Right lobe of liver (tissue), 6 donors: ENCODE results near the gene COL18A1. TPM values are rescaled to one million over a fixed set of nuclear protein-coding genes. Genes with fewer than 3 reads are reported as not detected.
A peak's percentile ranks its signal among the peaks of the same experiment; 100 is the strongest.

Experiments used
- ATAC-seq, 4 donors: fragments of 200-7000 bp; cut with Tn5 transposase; one replicate each; pipeline ENCODE4 v1.9.1; 2020; ENCODE audit warnings: mild to moderate bottlenecking in 4 of 4, moderate library complexity in 4 of 4
- DNase-seq, 3 donors: peaks; one replicate each; pipeline ENCODE4 v3.0.0-alpha.2; 2020
- H3K27ac ChIP-seq, 3 donors: fragments of 200-600 bp; one replicate each; pipeline ENCODE4 v1.8.0; 2022
- H3K27me3 ChIP-seq, 2 donors: fragments of 200-600 bp; one replicate each; pipeline ENCODE4 v1.8.0; 2022
- H3K36me3 ChIP-seq, 4 donors: fragments of 200-600 bp; sonication (generic) in 1 of 4; one replicate each; pipeline versions ENCODE4 v1.5.1 to v1.8.0; 2017 to 2022; ENCODE audit warnings: control low read depth in 1 of 4
- H3K4me1 ChIP-seq, 4 donors: fragments of 200-600 bp; sonication (generic) in 1 of 4; one replicate each; pipeline versions ENCODE4 v1.5.1 to v1.8.0; 2017 to 2022; ENCODE audit warnings: control low read depth in 1 of 4
- H3K4me3 ChIP-seq, 3 donors: fragments of 200-600 bp; one replicate each; pipeline ENCODE4 v1.8.0; 2022
- H3K9me3 ChIP-seq, 4 donors: fragments of 200-600 bp; sonication (generic) in 1 of 4; one replicate each; pipeline versions ENCODE4 v1.5.1 to v1.8.0; 2017 to 2022; ENCODE audit warnings: control low read depth in 1 of 4
- POLR2A ChIP-seq: fragments of 450-650 bp; IDR thresholded peaks from one replicate; pipeline ENCODE4 v1.6.1; 2017; ENCODE audit warnings: antibody characterized with exemption, mild to moderate bottlenecking
- WGBS: methylation state at CpG from one replicate; pipeline ENCODE4 v1.1.6; 2018; ENCODE audit warnings: low coverage, low lambda C conversion rate; ENCODE audit not compliant: insufficient coverage; ENCODE audit errors: missing lambda C conversion rate; 5-methylcytosine and 5-hydroxymethylcytosine counted together
- intact Hi-C, 2 donors: fragments of 100-400 bp; cut with DNase I; formaldehyde crosslinking; loops; one replicate each; pipeline versions ENCODE4 v1.11.2 to v1.14.1; 2022
- total RNA-seq, 6 experiments: library from RNA; depleted of rRNA in 2 of 6; stranded (reverse); fragments of >200 nt in 2 of 6; fragmentation: NEBNext Ultra II Directional in 3 of 6; extraction: Animal tissue kit (Norgen Biotek cat#: 25700) in 3 of 6; gene quantifications; one replicate each; pipeline versions ENCODE4 v1.1.0 to v1.2.4, GENCODE V29; 2016 to 2023
- TF ChIP-seq, protein P1 (sequence below), 4 donors: fragments of 200-600 bp in 3 of 4; fragments of 450-650 bp in 1 of 4; IDR thresholded peaks; one replicate each; pipeline versions ENCODE4 v1.5.1 to v1.8.0; 2016 to 2022; ENCODE audit warnings: antibody characterized with exemption in 4 of 4, mild to moderate bottlenecking in 2 of 4
- donor health status: DM: no; HTN: yes; CAD: no.
- donor health status: DM: no; HTN: no; CAD: no.
- donor health status: DM: no; HTN: no; CAD: no.
- donor health status: DM: no; HTN: yes; CAD: no.
- donor health status: DM: no; HTN: yes; CAD: no.

COL18A1 gene
- total RNA-seq, 6 experiments from 2014 or later = 261 to 487 (median 297) TPM

GRCh38 chr21:45506836-45507522, 102.0 kb downstream of the COL18A1 start:
- Histone ChIP-seq H3K27me3 (no peaks in the 10 kb centered on the region), H3K9me3 (no peaks in the 10 kb centered on the region), H3K4me1 (peaks cover 0 to 18% (median 5%) of the 10 kb centered on the region in 4 donors), H3K4me3 (no peak overlapping the region), H3K36me3 (peaks cover 0 to 27% (median 14%) of the 10 kb centered on the region in 4 donors), H3K27ac (no peak overlapping the region)
- ATAC-seq (peak in 1 of 4 donors; percentile 1), DNase-seq (peak; percentile 27 to 63 (median 56))
- no peak for TF ChIP-seq POLR2A
- TF ChIP-seq, protein P1, sequence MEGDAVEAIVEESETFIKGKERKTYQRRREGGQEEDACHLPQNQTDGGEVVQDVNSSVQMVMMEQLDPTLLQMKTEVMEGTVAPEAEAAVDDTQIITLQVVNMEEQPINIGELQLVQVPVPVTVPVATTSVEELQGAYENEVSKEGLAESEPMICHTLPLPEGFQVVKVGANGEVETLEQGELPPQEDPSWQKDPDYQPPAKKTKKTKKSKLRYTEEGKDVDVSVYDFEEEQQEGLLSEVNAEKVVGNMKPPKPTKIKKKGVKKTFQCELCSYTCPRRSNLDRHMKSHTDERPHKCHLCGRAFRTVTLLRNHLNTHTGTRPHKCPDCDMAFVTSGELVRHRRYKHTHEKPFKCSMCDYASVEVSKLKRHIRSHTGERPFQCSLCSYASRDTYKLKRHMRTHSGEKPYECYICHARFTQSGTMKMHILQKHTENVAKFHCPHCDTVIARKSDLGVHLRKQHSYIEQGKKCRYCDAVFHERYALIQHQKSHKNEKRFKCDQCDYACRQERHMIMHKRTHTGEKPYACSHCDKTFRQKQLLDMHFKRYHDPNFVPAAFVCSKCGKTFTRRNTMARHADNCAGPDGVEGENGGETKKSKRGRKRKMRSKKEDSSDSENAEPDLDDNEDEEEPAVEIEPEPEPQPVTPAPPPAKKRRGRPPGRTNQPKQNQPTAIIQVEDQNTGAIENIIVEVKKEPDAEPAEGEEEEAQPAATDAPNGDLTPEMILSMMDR (IDR thresholded peaks at IDR 0.05) = no peak
- WGBS = 49% methylated on average over 3 of the region's 13 CpGs
- intact Hi-C loops = no loop called here

DNA sequence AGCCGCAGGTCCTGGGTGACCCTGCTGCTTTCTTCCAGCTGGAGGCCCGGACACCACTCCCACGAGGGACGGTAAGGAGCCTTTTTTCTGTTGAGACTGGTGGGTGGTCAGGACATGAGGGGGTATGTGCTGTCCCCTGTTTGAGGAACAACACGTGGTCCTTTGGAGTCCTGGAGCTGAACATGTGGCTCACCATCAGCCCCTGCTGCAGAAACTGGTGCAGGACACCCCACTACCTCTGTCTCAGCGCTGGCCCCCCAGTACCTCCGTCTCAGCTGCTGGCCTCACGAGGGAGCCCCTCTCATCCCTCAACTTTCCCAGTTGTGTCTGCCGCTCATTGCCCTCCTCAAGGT, 102.5 kb downstream of the COL18A1 start:
- DNase-seq (peak in 1 of 3 donors; percentile 28), ATAC-seq (no peak)
- Histone ChIP-seq H3K27me3 (no peaks in the 10 kb centered on the region), H3K4me3 (no peak overlapping the region), H3K36me3 (peaks cover 0 to 32% (median 16%) of the 10 kb centered on the region in 4 donors), H3K27ac (no peak overlapping the region), H3K9me3 (no peaks in the 10 kb centered on the region), H3K4me1 (peaks cover 0 to 23% (median 5%) of the 10 kb centered on the region in 4 donors)
- no peak for TF ChIP-seq POLR2A
- TF ChIP-seq, protein P1 (IDR thresholded peaks at IDR 0.05) = no peak
- WGBS = 97% methylated on average over 5 of the region's 9 CpGs
- intact Hi-C loops = no loop called here

- H3K4me1 ChIP-seq = peaks cover 0 to 28% (median 5%) of the 10 kb centered on the region in 4 donors
- H3K27ac ChIP-seq = no peak overlapping the region
- no peaks in the 10 kb centered on the region for H3K9me3 ChIP-seq
- WGBS = 100% methylated on average over 3 of the region's 3 CpGs
- no peak for TF ChIP-seq POLR2A
- TF ChIP-seq, protein P1 (IDR thresholded peaks at IDR 0.05) = no peak
- H3K27me3 ChIP-seq = no peaks in the 10 kb centered on the region
- ATAC-seq = no peak
- peak in 2 of 3 donors; percentile 37 to 48 for DNase-seq
- H3K36me3 ChIP-seq = peaks cover 0 to 33% (median 17%) of the 10 kb centered on the region in 4 donors
- intact Hi-C loops = no loop called here
- H3K4me3 ChIP-seq = no peak overlapping the region
These were observed 103.0 kb downstream of the COL18A1 start for GRCh38 chr21:45507888-45508508.

- intact Hi-C loops = no loop called here
- Histone ChIP-seq H3K27ac (peak overlapping the region in 1 of 3 donors; percentile 33), H3K9me3 (no peaks in the 10 kb centered on the region), H3K4me1 (peaks cover 0 to 32% (median 5%) of the 10 kb centered on the region in 4 donors), H3K36me3 (peaks cover 0 to 33% (median 16%) of the 10 kb centered on the region in 4 donors), H3K4me3 (no peak overlapping the region), H3K27me3 (no peaks in the 10 kb centered on the region)
- ATAC-seq (peak; percentile 41 to 63 (median 58)), DNase-seq (peak; percentile 62 to 86 (median 86))
- TF ChIP-seq, protein P1 (IDR thresholded peaks at IDR 0.05) = no peak
- 73% methylated on average over 6 of the region's 42 CpGs for WGBS
These were observed 103.9 kb downstream of the COL18A1 start for GRCh38 chr21:45508607-45509565.
